Trophoblast cell (in vitro differentiated cells and primary cell): ENCODE measurements around the gene NOS1AP.

Source experiments
- DNase-seq, 2 donors: peaks; one replicate each; pipeline ENCODE4 v3.0.0-alpha.2; 2016
- H2AFZ ChIP-seq: 2 replicates; pipeline ENCODE4 v1.6.1; 2013; ENCODE audit warnings: low read length, moderate library complexity, mild to moderate bottlenecking; ENCODE audit not compliant: insufficient read depth, poor library complexity
- H2AK5ac ChIP-seq: 2 replicates; pipeline ENCODE4 v1.6.1; 2013; ENCODE audit warnings: mild to moderate bottlenecking, low read length
- H2BK120ac ChIP-seq: 2 replicates; pipeline ENCODE4 v1.6.1; 2013; ENCODE audit warnings: low read length, mild to moderate bottlenecking, moderate library complexity; ENCODE audit not compliant: insufficient read depth, poor library complexity
- H2BK12ac ChIP-seq: 2 replicates; pipeline ENCODE4 v1.6.1; 2013; ENCODE audit warnings: mild to moderate bottlenecking, low read length, moderate library complexity
- H2BK5ac ChIP-seq: 2 replicates; pipeline ENCODE4 v1.6.1; 2013; ENCODE audit warnings: low read length, low read depth, moderate library complexity, mild to moderate bottlenecking; ENCODE audit not compliant: poor library complexity
- H3K14ac ChIP-seq: 2 replicates; pipeline ENCODE4 v1.6.1; 2013; ENCODE audit warnings: mild to moderate bottlenecking, low read length
- H3K18ac ChIP-seq: 2 replicates; pipeline ENCODE4 v1.6.1; 2013; ENCODE audit warnings: mild to moderate bottlenecking, low read length
- H3K23ac ChIP-seq: 2 replicates; pipeline ENCODE4 v1.6.1; 2013; ENCODE audit warnings: low read length
- H3K27ac ChIP-seq: 2 replicates; pipeline ENCODE4 v1.5.1; 2013; ENCODE audit warnings: low read depth, mild to moderate bottlenecking, inconsistent platforms, low read length, moderate library complexity
- H3K27me3 ChIP-seq: 2 replicates; pipeline ENCODE4 v1.6.1; 2013; ENCODE audit warnings: inconsistent platforms, mild to moderate bottlenecking, low read length, moderate library complexity; ENCODE audit not compliant: insufficient read depth
- H3K36me3 ChIP-seq, 2 experiments: 1 replicate in 1 of 2; 2 replicates in 1 of 2; pipeline ENCODE4 v1.6.1; 2013; ENCODE audit warnings: low read length in 2 of 2, mild to moderate bottlenecking in 2 of 2, moderate library complexity in 1 of 2; ENCODE audit not compliant: insufficient read depth in 2 of 2, control insufficient read depth in 1 of 2
- H3K4ac ChIP-seq: 2 replicates; pipeline ENCODE4 v1.6.1; 2013; ENCODE audit warnings: low read depth, mild to moderate bottlenecking, low read length, moderate library complexity
- H3K4me1 ChIP-seq, 2 experiments: 1 replicate in 1 of 2; 2 replicates in 1 of 2; pipeline ENCODE4 v1.6.1; 2013; ENCODE audit warnings: low read length in 2 of 2, mild to moderate bottlenecking in 2 of 2, moderate library complexity in 1 of 2; ENCODE audit not compliant: insufficient read depth in 2 of 2, control insufficient read depth in 1 of 2
- H3K4me2 ChIP-seq: 2 replicates; pipeline ENCODE4 v1.6.1; 2013; ENCODE audit warnings: inconsistent platforms, mild to moderate bottlenecking, low read length, moderate library complexity
- H3K4me3 ChIP-seq: 2 replicates; pipeline ENCODE4 v1.5.1; 2013; ENCODE audit warnings: mild to moderate bottlenecking, low read depth, low read length, inconsistent platforms
- H3K79me1 ChIP-seq: one replicate; pipeline ENCODE4 v1.6.1; 2013; ENCODE audit warnings: low read length
- H3K79me2 ChIP-seq: 2 replicates; pipeline ENCODE4 v1.6.1; 2013; ENCODE audit warnings: low read length, mild to moderate bottlenecking; ENCODE audit not compliant: control insufficient read depth, insufficient read depth, poor library complexity
- H3K9ac ChIP-seq: 2 replicates; pipeline ENCODE4 v1.6.1; 2013; ENCODE audit warnings: mild to moderate bottlenecking, low read length
- H3K9me3 ChIP-seq: 2 replicates; pipeline ENCODE4 v1.6.1; 2013; ENCODE audit warnings: low read depth, mild to moderate bottlenecking, control low read depth, inconsistent platforms, low read length; ENCODE audit not compliant: insufficient read depth
- H4K12ac ChIP-seq: 2 replicates; pipeline ENCODE4 v1.6.1; 2013; ENCODE audit warnings: low read depth, mild to moderate bottlenecking, low read length, moderate library complexity
- H4K8ac ChIP-seq: 2 replicates; pipeline ENCODE4 v1.6.1; 2013; ENCODE audit warnings: low read depth, mild to moderate bottlenecking, low read length, moderate library complexity
- H4K91ac ChIP-seq: one replicate; pipeline ENCODE4 v1.6.1; 2013; ENCODE audit warnings: low read depth, mild to moderate bottlenecking, low read length, moderate library complexity
- WGBS: extraction: QIAGEN DNeasy Blood & Tissue Kit; methylation state at CpG from one replicate; pipeline ENCODE4 v1.1.7; 2013; ENCODE audit warnings: missing lambda C conversion rate; ENCODE audit not compliant: insufficient read length, insufficient coverage; ENCODE audit errors: extremely low coverage; 5-methylcytosine and 5-hydroxymethylcytosine counted together

NOS1AP gene

DNA sequence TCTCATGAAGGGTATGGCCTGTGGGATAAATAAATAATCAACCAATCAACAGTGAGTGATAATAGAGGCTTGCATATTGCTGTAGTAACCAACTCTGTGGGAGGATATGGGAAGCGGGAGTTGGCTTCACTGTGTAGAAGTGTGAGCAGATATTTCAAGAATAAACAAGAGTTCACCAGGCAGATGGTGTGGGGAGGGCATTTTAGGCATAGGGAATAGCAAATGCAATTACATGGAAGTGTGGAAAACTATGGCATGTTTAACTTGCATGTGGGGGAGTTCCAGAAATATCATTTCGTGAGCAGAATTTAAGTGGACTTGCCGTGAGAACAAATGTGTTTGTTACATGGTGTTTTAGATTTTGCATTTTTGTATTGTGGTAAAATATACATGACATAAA, 211.9 kb downstream of the NOS1AP start:
- no CpG with 5 or more reads among the region's 3 CpGs for WGBS
- no peak overlapping the region for H3K18ac ChIP-seq
- H2AK5ac ChIP-seq = no peak overlapping the region
- H2BK120ac ChIP-seq = no peak overlapping the region
- H2BK5ac ChIP-seq = no peak overlapping the region
- H2BK12ac ChIP-seq = no peak overlapping the region
- H3K4me3 ChIP-seq = no peak overlapping the region
- no peak overlapping the region for H3K27ac ChIP-seq
- no peaks in the 10 kb centered on the region for H3K79me1 ChIP-seq
- no peak overlapping the region for H4K12ac ChIP-seq
- H3K23ac ChIP-seq = no peak overlapping the region
- H3K14ac ChIP-seq = no peak overlapping the region
- H3K4me2 ChIP-seq = no peak overlapping the region
- H3K4ac ChIP-seq = no peak overlapping the region
- H3K27me3 ChIP-seq = no peaks in the 10 kb centered on the region
- H3K36me3 ChIP-seq = no peaks in the 10 kb centered on the region
- no peaks in the 10 kb centered on the region for H3K4me1 ChIP-seq
- H3K79me2 ChIP-seq = no peaks in the 10 kb centered on the region
- H2AFZ ChIP-seq = no peak overlapping the region
- DNase-seq = no peak
- no peak overlapping the region for H4K91ac ChIP-seq
- no peak overlapping the region for H4K8ac ChIP-seq
- H3K9me3 ChIP-seq = no peaks in the 10 kb centered on the region
- no peak overlapping the region for H3K9ac ChIP-seq

- Histone ChIP-seq H4K12ac (no peak overlapping the region), H3K36me3 (no peaks in the 10 kb centered on the region), H3K14ac (no peak overlapping the region), H4K8ac (no peak overlapping the region), H2BK120ac (no peak overlapping the region), H2AFZ (no peak overlapping the region), H2BK12ac (no peak overlapping the region), H3K18ac (no peak overlapping the region), H3K4me1 (no peaks in the 10 kb centered on the region), H3K27ac (no peak overlapping the region), H3K27me3 (no peaks in the 10 kb centered on the region), H3K79me2 (no peaks in the 10 kb centered on the region), H2AK5ac (no peak overlapping the region), H3K79me1 (no peaks in the 10 kb centered on the region), H2BK5ac (no peak overlapping the region), H4K91ac (no peak overlapping the region), H3K23ac (no peak overlapping the region), H3K4ac (no peak overlapping the region), H3K4me3 (no peak overlapping the region), H3K9ac (no peak overlapping the region), H3K4me2 (no peak overlapping the region), H3K9me3 (no peaks in the 10 kb centered on the region)
- no peak for DNase-seq
- WGBS = no CpG with 5 or more reads among the region's 2 CpGs
Measured at GRCh38 chr1:162283657-162284056, 214.2 kb downstream of the NOS1AP start.

- H3K4me1 ChIP-seq = no peaks in the 10 kb centered on the region
- H3K4me3 ChIP-seq = no peak overlapping the region
- H3K4me2 ChIP-seq = no peak overlapping the region
- H3K27ac ChIP-seq = no peak overlapping the region
- H2BK120ac ChIP-seq = no peak overlapping the region
- H2BK12ac ChIP-seq = no peak overlapping the region
- H4K91ac ChIP-seq = no peak overlapping the region
- DNase-seq = no peak
- no peak overlapping the region for H4K8ac ChIP-seq
- WGBS = no CpG with 5 or more reads among the region's 3 CpGs
- H3K36me3 ChIP-seq = no peaks in the 10 kb centered on the region
- H3K4ac ChIP-seq = no peak overlapping the region
- H2BK5ac ChIP-seq = no peak overlapping the region
- no peak overlapping the region for H3K9ac ChIP-seq
- no peaks in the 10 kb centered on the region for H3K9me3 ChIP-seq
- H2AFZ ChIP-seq = no peak overlapping the region
- no peak overlapping the region for H3K23ac ChIP-seq
- no peak overlapping the region for H4K12ac ChIP-seq
- H3K18ac ChIP-seq = no peak overlapping the region
- no peaks in the 10 kb centered on the region for H3K79me2 ChIP-seq
- H2AK5ac ChIP-seq = no peak overlapping the region
- H3K79me1 ChIP-seq = no peaks in the 10 kb centered on the region
- no peak overlapping the region for H3K14ac ChIP-seq
- H3K27me3 ChIP-seq = no peaks in the 10 kb centered on the region
Measured at GRCh38 chr1:162284206-162284955, 214.9 kb downstream of the NOS1AP start.

DNA sequence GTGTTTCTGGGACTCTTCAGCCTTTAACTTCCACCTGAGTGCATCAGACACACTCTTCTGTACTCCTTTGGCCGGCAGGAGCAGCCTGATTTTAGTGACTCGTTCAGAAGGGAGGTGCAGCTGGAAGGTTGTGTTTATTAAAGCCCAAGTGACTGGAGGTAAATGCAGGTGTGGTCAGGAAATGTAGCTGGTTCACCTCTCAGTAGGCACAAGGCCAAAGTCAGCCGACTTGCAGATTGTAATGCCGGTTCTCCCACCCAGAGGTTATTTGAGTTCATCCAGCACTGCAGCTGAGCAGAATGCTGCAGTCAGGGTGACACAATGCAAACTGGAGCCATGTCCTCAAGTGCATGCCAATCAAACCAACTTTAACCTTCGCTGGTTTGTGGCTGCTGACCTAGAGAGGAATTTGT, 215.7 kb downstream of the NOS1AP start:
- Histone ChIP-seq H3K9ac (no peak overlapping the region), H3K23ac (no peak overlapping the region), H2AFZ (no peak overlapping the region), H3K4me1 (no peaks in the 10 kb centered on the region), H2AK5ac (no peak overlapping the region), H4K91ac (no peak overlapping the region), H3K14ac (no peak overlapping the region), H3K36me3 (no peaks in the 10 kb centered on the region), H4K8ac (no peak overlapping the region), H3K27ac (no peak overlapping the region), H2BK5ac (no peak overlapping the region), H2BK12ac (no peak overlapping the region), H2BK120ac (no peak overlapping the region), H3K9me3 (no peaks in the 10 kb centered on the region), H3K79me2 (no peaks in the 10 kb centered on the region), H3K4ac (no peak overlapping the region), H3K4me2 (no peak overlapping the region), H3K79me1 (no peaks in the 10 kb centered on the region), H3K4me3 (no peak overlapping the region), H3K27me3 (no peaks in the 10 kb centered on the region), H4K12ac (no peak overlapping the region), H3K18ac (no peak overlapping the region)
- no peak for DNase-seq
- WGBS = no CpG with 5 or more reads among the region's 5 CpGs
